GM12878 (cell line): ENCODE data around the gene RBMS3. TPM values are rescaled to one million over a fixed set of nuclear protein-coding genes. Genes with fewer than 3 reads are reported as not detected.

Source experiments
- ATAC-seq: fragments of 200-7000 bp; cut with Tn5 transposase; 3 replicates; pipeline ENCODE4 v1.9.1; 2020; ENCODE audit warnings: mild to moderate bottlenecking, moderate library complexity
- BruUV-seq: library from RNA; stranded (reverse); fragments of 400-500 nt; replicated peaks from 2 replicates; lab custom pipeline; 2021; lab: Mats Ljungman, UMichigan
- CTCF ChIA-PET: fragments of 300-600 bp; sonication (Branson Sonifier 250); formaldehyde crosslinking; extraction: SDS; loops from one replicate; lab custom pipeline; 2021; ENCODE audit warnings: inconsistent platforms; lab: Yijun Ruan, JAX
- POLR2A ChIA-PET: fragments of 350-600 bp; formaldehyde crosslinking; extraction: SDS; loops from one replicate; lab custom pipeline; 2021; ENCODE audit warnings: inconsistent platforms; lab: Charles Lee
- RAD21 ChIA-PET: fragments of 300-600 bp; sonication (Branson Sonifier 250); formaldehyde crosslinking; loops from one replicate; lab custom pipeline; 2023; ENCODE audit warnings: antibody characterized with exemption; ENCODE audit not compliant: unreplicated experiment; lab: Charles Lee
- SMC1A ChIA-PET: fragments of 300-600 bp; sonication (Branson Sonifier 250); formaldehyde crosslinking; loops from one replicate; lab custom pipeline; 2023; ENCODE audit not compliant: unreplicated experiment, uncharacterized antibody; lab: Charles Lee
- DNase-seq: peaks from one replicate; pipeline ENCODE4 v3.0.0-alpha.2; 2011; ENCODE audit warnings: low read depth, low spot score
- FAIRE-seq: peaks from 3 replicates; lab custom pipeline; 2011; peaks lifted over from hg19 to GRCh38; lab: Jason Lieb, UNC
- H2AFZ ChIP-seq: 2 replicates; pipeline ENCODE4 v1.6.0; 2011; ENCODE audit warnings: low read depth, low read length, control low read depth; ENCODE audit not compliant: control insufficient read depth
- H3K27ac ChIP-seq: 2 replicates; pipeline ENCODE4 v1.5.1; 2011; ENCODE audit warnings: control low read depth; ENCODE audit not compliant: control insufficient read depth, insufficient read depth
- H3K27me3 ChIP-seq, 2 experiments: replicated peaks in 1 of 2; 2 replicates each; pipeline versions ENCODE4 v1.6.0 to v1.6.1; 2011; ENCODE audit warnings: low read length in 1 of 2; ENCODE audit not compliant: control insufficient read depth in 2 of 2, insufficient read depth in 2 of 2
- H3K36me3 ChIP-seq, 2 experiments: 2 replicates each; pipeline ENCODE4 v1.5.1; 2011; ENCODE audit warnings: low read length in 1 of 2; ENCODE audit not compliant: control insufficient read depth in 2 of 2, insufficient read depth in 2 of 2
- H3K4me1 ChIP-seq: 2 replicates; pipeline ENCODE4 v1.6.1; 2011; ENCODE audit warnings: mild to moderate bottlenecking, low read length, moderate library complexity, mixed read lengths; ENCODE audit not compliant: control insufficient read depth, insufficient read depth
- H3K4me2 ChIP-seq: 2 replicates; pipeline ENCODE4 v1.6.0; 2011; ENCODE audit warnings: control low read depth; ENCODE audit not compliant: control insufficient read depth, insufficient read depth
- H3K4me3 ChIP-seq: fragments of 200-600 bp; sonication (generic); 2 replicates; pipeline ENCODE4 v1.5.1; 2016
- H3K79me2 ChIP-seq: 2 replicates; pipeline ENCODE4 v1.6.0; 2011; ENCODE audit warnings: low read length; ENCODE audit not compliant: control insufficient read depth, insufficient read depth
- H3K9ac ChIP-seq: 2 replicates; pipeline ENCODE4 v1.8.0; 2011; ENCODE audit warnings: low read length, control low read depth, mixed read lengths; ENCODE audit not compliant: control insufficient read depth, insufficient read depth
- H3K9me3 ChIP-seq: replicated peaks from 3 replicates; pipeline ENCODE4 v1.5.1; 2011; ENCODE audit warnings: mild to moderate bottlenecking, low read length; ENCODE audit not compliant: control insufficient read depth, insufficient read depth
- H4K20me1 ChIP-seq: 2 replicates; pipeline ENCODE4 v1.6.0; 2011; ENCODE audit not compliant: control insufficient read depth, insufficient read depth
- EZH2 ChIP-seq: IDR thresholded peaks from 2 replicates; pipeline ENCODE4 v1.6.1; 2012; ENCODE audit warnings: low read depth, mild to moderate bottlenecking, control low read depth, inconsistent platforms, low read length, borderline replicate concordance; ENCODE audit not compliant: control insufficient read depth
- IKZF2 ChIP-seq, 2 experiments: fragments of 450-650 bp; IDR thresholded peaks; 2 replicates each; pipeline ENCODE4 v1.6.1; 2017; ENCODE audit warnings: mild to moderate bottlenecking in 2 of 2, moderate library complexity in 2 of 2
- IRF3 ChIP-seq: fragments of 450-650 bp; IDR thresholded peaks from 2 replicates; pipeline ENCODE4 v1.6.1; 2014; ENCODE audit warnings: mild to moderate bottlenecking
- NFYA ChIP-seq: IDR thresholded peaks from 2 replicates; pipeline ENCODE4 v1.6.1; 2011; ENCODE audit warnings: low read depth, mild to moderate bottlenecking, low read length, improper control_type of control experiment, borderline replicate concordance
- PKNOX1 ChIP-seq: fragments of 450-650 bp; IDR thresholded peaks from 2 replicates; pipeline ENCODE4 v1.6.1; 2016; ENCODE audit warnings: mild to moderate bottlenecking
- ZBTB40 ChIP-seq: fragments of 450-650 bp; IDR thresholded peaks from 2 replicates; pipeline ENCODE4 v1.6.1; 2016; ENCODE audit warnings: mild to moderate bottlenecking, moderate library complexity, borderline replicate concordance
- WGBS: methylation state at CpG from one replicate; pipeline ENCODE4 v1.1.6; 2016; ENCODE audit warnings: low lambda C conversion rate; ENCODE audit not compliant: insufficient replicate concordance, insufficient coverage; ENCODE audit errors: missing lambda C conversion rate; 5-methylcytosine and 5-hydroxymethylcytosine counted together
- in situ Hi-C: fragments of 300-500 bp; cut with MboI; formaldehyde crosslinking; loops from 9 replicates; pipeline ENCODE4 v1.14.3; 2018; ENCODE audit warnings: mixed read lengths
- intact Hi-C: fragments of 100-400 bp; cut with micrococcal nuclease; formaldehyde crosslinking; loops from one replicate; pipeline ENCODE4 v1.14.2; 2022; ENCODE audit not compliant: unreplicated experiment
- polyA plus RNA-seq, 11 experiments: library from polyadenylated mRNA; depleted of rRNA in 4 of 11; unstranded in 6 of 11; stranded (reverse) in 5 of 11; fragments of >200 nt; fragmentation: Nextera tagmentation in 4 of 11; fragmentation: Illumina TruSeq in 1 of 11; extraction: Ambion mirVana in 4 of 11; extraction: Trizol in 1 of 11; gene quantifications; 1 replicate in 1 of 11; 2 replicates in 10 of 11; pipeline versions ENCODE4 v1.2.1 to v1.2.3, GENCODE V29; 2011 to 2016; ENCODE audit warnings: inconsistent platforms in 2 of 11, missing spikeins in 2 of 11, low read depth in 1 of 11
- total RNA-seq, 4 experiments: library from RNA; depleted of rRNA in 3 of 4; stranded (reverse); fragments of >200 nt in 3 of 4; fragmentation: Illumina TruSeq in 1 of 4; extraction: Trizol in 1 of 4; gene quantifications; 2 replicates each; pipeline versions ENCODE4 v1.2.1 to v1.2.3, GENCODE V29; 2013 to 2021

Gene RBMS3
- total and polyA plus RNA-seq, 10 of the 15 experiments (the other 5 are each of a cell fraction or from before 2014, with no cell fraction given): 0.79 to 4.7 (median 3.1) TPM

- ChIA-PET RAD21 (interaction anchor here (1.1 to 1.7 kb wide), 3 partner anchors 34 to 205 kb away, joined by 3 to 4 read pairs (median 4); no protein-coding TSS in a partner anchor), POLR2A (interaction anchor here (0.6 kb wide), 1 partner anchor 163 kb away, joined by 3 read pairs; no protein-coding TSS in a partner anchor), SMC1A (interaction anchor here (0.8 to 1.3 kb wide), 5 partner anchors 9 to 99 kb away, joined by 3 to 7 read pairs (median 3); no protein-coding TSS in a partner anchor), CTCF (interaction anchor here (0.6 to 1.3 kb wide), 3 partner anchors 25 to 603 kb away, joined by 3 to 4 read pairs (median 3); no protein-coding TSS in a partner anchor)
- H3K27ac ChIP-seq: no peak overlapping the region
- DNase-seq: no peak
- WGBS: 3% methylated on average over 2 of the region's 2 CpGs
- no peaks in the 10 kb centered on the region for H3K4me1 ChIP-seq
- in situ Hi-C loops: no loop called here
- no peaks in the 10 kb centered on the region; the same call in 2 of the 3 replicates for H3K9me3 ChIP-seq
- FAIRE-seq: no peak
- H2AFZ ChIP-seq: no peak overlapping the region
- H3K27me3 ChIP-seq: no peaks in the 10 kb centered on the region
- no peaks in the 10 kb centered on the region for H3K36me3 ChIP-seq
- H3K4me3 ChIP-seq: no peak overlapping the region
- no peak overlapping the region for H3K4me2 ChIP-seq
- no peak for TF ChIP-seq IRF3
- TF ChIP-seq, all 136 proteins: peak for 0
- H3K79me2 ChIP-seq: no peaks in the 10 kb centered on the region
- H4K20me1 ChIP-seq: no peaks in the 10 kb centered on the region
- intact Hi-C loops: no loop called here
- no peak overlapping the region for H3K9ac ChIP-seq
- BruUV-seq: no TSS peak
- ATAC-seq: no peak
Observed at GRCh38 chr3:29486917-29487316, 206.0 kb downstream of the RBMS3 start.

GRCh38 chr3:29488922-29489321, 208.1 kb downstream of the RBMS3 start:
- BruUV-seq: no TSS peak
- ATAC-seq (no peak), FAIRE-seq (no peak), DNase-seq (no peak)
- Histone ChIP-seq H3K9ac (no peak overlapping the region), H2AFZ (no peak overlapping the region), H3K4me1 (no peaks in the 10 kb centered on the region), H3K4me2 (no peak overlapping the region), H3K4me3 (no peak overlapping the region), H3K9me3 (no peaks in the 10 kb centered on the region; the same call in 2 of the 3 replicates), H3K79me2 (no peaks in the 10 kb centered on the region), H4K20me1 (no peaks in the 10 kb centered on the region), H3K36me3 (no peaks in the 10 kb centered on the region), H3K27me3 (no peaks in the 10 kb centered on the region), H3K27ac (no peak overlapping the region)
- RAD21 ChIA-PET: no interaction called here
- CTCF ChIA-PET: no interaction called here
- in situ Hi-C loops (no loop called here), intact Hi-C loops (no loop called here)
- POLR2A ChIA-PET: no interaction called here
- SMC1A ChIA-PET: no interaction called here
- WGBS: 0% methylated on average over 1 of the region's 1 CpG
- no peak for TF ChIP-seq PKNOX1
- TF ChIP-seq NFYA: no peak
- no peak for TF ChIP-seq EZH2
- TF ChIP-seq ZBTB40: no peak
- no peak for TF ChIP-seq IKZF2 (IDR thresholded peaks at IDR 0.05)
